Measurements from ENCODE around the gene ESAM. TPM values are rescaled to one million over a fixed set of nuclear protein-coding genes. Genes with fewer than 3 reads are reported as not detected.

Gene ESAM
- total and polyA plus RNA-seq, 2 donors (not counting 1 experiment from before 2014, with no cell fraction given) = 1.4 to 14.5 TPM

DNA sequence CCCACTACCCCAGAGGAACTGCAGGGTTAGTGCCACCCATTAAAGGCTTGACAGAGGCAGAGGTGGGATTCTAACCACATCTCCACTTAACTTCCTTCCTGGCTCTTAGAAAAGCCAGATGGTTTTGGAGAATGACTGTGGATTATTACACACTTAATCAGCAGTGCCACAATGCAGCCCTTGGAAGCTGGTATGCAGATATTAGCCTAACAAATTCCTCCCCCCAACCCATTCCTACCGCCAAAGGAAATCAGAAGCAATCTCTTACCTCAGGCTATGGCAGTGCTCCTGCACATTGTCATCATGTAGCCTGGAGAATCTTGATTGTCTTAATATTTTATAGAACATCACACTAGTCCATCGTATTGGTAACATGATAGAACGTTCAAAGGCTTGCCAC lies 45.5 kb downstream of the ESAM start:
- H3K27ac Mint-ChIP-seq = no peak overlapping the region
- Histone ChIP-seq H3K4me1 (ENCODE audit: control insufficient read depth in 2 of 2, insufficient read depth in 2 of 2, low read length in 2 of 2) (peaks cover 13 to 20% of the 10 kb centered on the region in 2 donors), H3K9ac (ENCODE audit: low read length) (no peak overlapping the region), H3K36me3 (replicated peaks in 1 of 2; ENCODE audit: control extremely low read depth in 1 of 2, control insufficient read depth in 1 of 2, extremely low read depth in 1 of 2, insufficient read depth in 2 of 2, low read length in 1 of 2) (no peaks in the 10 kb centered on the region), H3K27ac (ENCODE audit: low read length in 2 of 2) (no peak overlapping the region), H3K4me3 (ENCODE audit: control extremely low read depth in 1 of 5, extremely low read depth in 1 of 5, insufficient read depth in 1 of 5, low read depth in 2 of 5, low read length in 4 of 5) (no peak overlapping the region), H2AFZ (ENCODE audit: insufficient read depth, low read depth, low read length, poor library complexity, severe bottlenecking) (no peak overlapping the region), H4K20me1 (ENCODE audit: control insufficient read depth, insufficient read depth, low read length, poor library complexity, severe bottlenecking) (no peaks in the 10 kb centered on the region), H3K9me3 (ENCODE audit: control extremely low read depth in 1 of 3, control insufficient read depth in 2 of 3, insufficient read depth in 1 of 3, low read length in 2 of 3) (no peaks in the 10 kb centered on the region), H3K27me3 (replicated peaks in 1 of 4; ENCODE audit: control extremely low read depth in 1 of 4, control insufficient read depth in 3 of 4, insufficient read depth in 4 of 4, low read length in 3 of 4) (peaks cover 0 to 52% (median 35%) of the 10 kb centered on the region in 4 experiments), H3K79me2 (ENCODE audit: control insufficient read depth, insufficient read depth, low read length) (no peaks in the 10 kb centered on the region), H3K4me2 (replicated peaks; ENCODE audit: low read depth, low read length, poor library complexity, severe bottlenecking) (no peak overlapping the region)
- intact Hi-C loops (cut with micrococcal nuclease) = no loop called here
- TF ChIP-seq EZH2 (IDR thresholded peaks at IDR 0.05; ENCODE audit: borderline replicate concordance, insufficient read depth, low read depth, low read length, poor library complexity, severe bottlenecking) = no peak
- TF ChIP-seq, protein P1, sequence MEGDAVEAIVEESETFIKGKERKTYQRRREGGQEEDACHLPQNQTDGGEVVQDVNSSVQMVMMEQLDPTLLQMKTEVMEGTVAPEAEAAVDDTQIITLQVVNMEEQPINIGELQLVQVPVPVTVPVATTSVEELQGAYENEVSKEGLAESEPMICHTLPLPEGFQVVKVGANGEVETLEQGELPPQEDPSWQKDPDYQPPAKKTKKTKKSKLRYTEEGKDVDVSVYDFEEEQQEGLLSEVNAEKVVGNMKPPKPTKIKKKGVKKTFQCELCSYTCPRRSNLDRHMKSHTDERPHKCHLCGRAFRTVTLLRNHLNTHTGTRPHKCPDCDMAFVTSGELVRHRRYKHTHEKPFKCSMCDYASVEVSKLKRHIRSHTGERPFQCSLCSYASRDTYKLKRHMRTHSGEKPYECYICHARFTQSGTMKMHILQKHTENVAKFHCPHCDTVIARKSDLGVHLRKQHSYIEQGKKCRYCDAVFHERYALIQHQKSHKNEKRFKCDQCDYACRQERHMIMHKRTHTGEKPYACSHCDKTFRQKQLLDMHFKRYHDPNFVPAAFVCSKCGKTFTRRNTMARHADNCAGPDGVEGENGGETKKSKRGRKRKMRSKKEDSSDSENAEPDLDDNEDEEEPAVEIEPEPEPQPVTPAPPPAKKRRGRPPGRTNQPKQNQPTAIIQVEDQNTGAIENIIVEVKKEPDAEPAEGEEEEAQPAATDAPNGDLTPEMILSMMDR (IDR thresholded peaks at IDR 0.05) = no peak
- ATAC-seq (ENCODE audit: low read depth) (no peak), DNase-seq (no peak)
- POLR2A ChIA-PET = no interaction called here
- peaks cover 22% of the 10 kb centered on the region for H3K4me1 Mint-ChIP-seq
- no peak overlapping the region for H3K4me3 Mint-ChIP-seq
- H3K9me3 Mint-ChIP-seq (ENCODE audit: insufficient read depth) = no peaks in the 10 kb centered on the region
- no CpG with 5 or more reads among the region's 3 CpGs for WGBS (ENCODE audit: insufficient coverage)
- CTCF ChIA-PET = interaction anchor here (1.4 kb wide), 1 partner anchor 47 kb away, joined by 4 read pairs; no protein-coding TSS in a partner anchor
- H3K27me3 Mint-ChIP-seq = peaks cover 71% of the 10 kb centered on the region

DNA sequence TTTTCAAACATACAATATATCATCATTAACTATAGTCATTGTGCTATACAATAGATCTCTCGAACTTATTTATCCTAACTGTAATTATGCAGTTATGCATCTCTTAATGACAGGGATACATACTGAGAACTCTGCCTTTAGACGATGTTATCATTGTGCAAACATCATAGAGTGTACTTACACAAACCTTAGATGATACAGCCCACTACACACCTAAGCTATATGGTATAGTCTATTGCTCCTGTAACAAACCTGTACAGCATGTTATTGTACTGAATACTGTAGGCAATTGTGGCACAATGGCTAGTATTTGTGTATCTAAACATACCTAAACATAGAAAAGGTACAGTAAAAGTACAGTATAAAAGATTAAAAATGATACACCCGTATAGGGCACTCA lies 49.7 kb downstream of the ESAM start:
- Histone ChIP-seq H3K4me2 (replicated peaks; ENCODE audit: low read depth, low read length, poor library complexity, severe bottlenecking) (no peak overlapping the region), H3K36me3 (replicated peaks in 1 of 2; ENCODE audit: control extremely low read depth in 1 of 2, control insufficient read depth in 1 of 2, extremely low read depth in 1 of 2, insufficient read depth in 2 of 2, low read length in 1 of 2) (no peaks in the 10 kb centered on the region), H3K4me3 (ENCODE audit: control extremely low read depth in 1 of 5, extremely low read depth in 1 of 5, insufficient read depth in 1 of 5, low read depth in 2 of 5, low read length in 4 of 5) (no peak overlapping the region), H4K20me1 (ENCODE audit: control insufficient read depth, insufficient read depth, low read length, poor library complexity, severe bottlenecking) (no peaks in the 10 kb centered on the region), H3K27me3 (replicated peaks in 1 of 4; ENCODE audit: control extremely low read depth in 1 of 4, control insufficient read depth in 3 of 4, insufficient read depth in 4 of 4, low read length in 3 of 4) (peaks cover 0 to 21% (median 16%) of the 10 kb centered on the region in 4 experiments), H3K9me3 (ENCODE audit: control extremely low read depth in 1 of 3, control insufficient read depth in 2 of 3, insufficient read depth in 1 of 3, low read length in 2 of 3) (peaks cover 0 to 11% (median 9%) of the 10 kb centered on the region in 3 donors), H3K4me1 (ENCODE audit: control insufficient read depth in 2 of 2, insufficient read depth in 2 of 2, low read length in 2 of 2) (peaks cover under 1 to 5% of the 10 kb centered on the region in 2 donors), H3K27ac (ENCODE audit: low read length in 2 of 2) (no peak overlapping the region), H2AFZ (ENCODE audit: insufficient read depth, low read depth, low read length, poor library complexity, severe bottlenecking) (no peak overlapping the region), H3K79me2 (ENCODE audit: control insufficient read depth, insufficient read depth, low read length) (no peaks in the 10 kb centered on the region), H3K9ac (ENCODE audit: low read length) (no peak overlapping the region)
- intact Hi-C loops (cut with micrococcal nuclease) = no loop called here
- POLR2A ChIA-PET = no interaction called here
- H3K27ac Mint-ChIP-seq = no peak overlapping the region
- TF ChIP-seq EZH2 (IDR thresholded peaks at IDR 0.05; ENCODE audit: borderline replicate concordance, insufficient read depth, low read depth, low read length, poor library complexity, severe bottlenecking) = no peak
- TF ChIP-seq, protein P1 (IDR thresholded peaks at IDR 0.05) = no peak
- peaks cover 4% of the 10 kb centered on the region for H3K9me3 Mint-ChIP-seq (ENCODE audit: insufficient read depth)
- CTCF ChIA-PET = no interaction called here
- no CpG with 5 or more reads among the region's 3 CpGs for WGBS (ENCODE audit: insufficient coverage)
- DNase-seq (no peak), ATAC-seq (ENCODE audit: low read depth) (no peak)
- peaks cover 36% of the 10 kb centered on the region for H3K27me3 Mint-ChIP-seq
- peaks cover 1% of the 10 kb centered on the region for H3K4me1 Mint-ChIP-seq
- no peak overlapping the region for H3K4me3 Mint-ChIP-seq
